Effector memory CD4-positive, alpha-beta T cell (primary cell): ENCODE measurements around the gene DHRS13.
A peak's percentile ranks its signal among the peaks of the same experiment; 100 is the strongest.

Source experiments
- DNase-seq, 3 donors: peaks; one replicate each; pipeline ENCODE4 v3.0.0-alpha.2; 2020
- H3K27ac ChIP-seq: 2 replicates; pipeline ENCODE4 v1.7.0; 2013; ENCODE audit warnings: mild to moderate bottlenecking, low read length, moderate library complexity; ENCODE audit not compliant: insufficient read depth, poor library complexity, severe bottlenecking
- H3K27me3 ChIP-seq: replicated peaks from 2 replicates; pipeline ENCODE4 v1.7.0; 2013; ENCODE audit warnings: mild to moderate bottlenecking, low read length; ENCODE audit not compliant: insufficient read depth, control insufficient read depth, poor library complexity, severe bottlenecking
- H3K36me3 ChIP-seq: 2 replicates; pipeline ENCODE4 v1.7.0; 2013; ENCODE audit warnings: mild to moderate bottlenecking, low read length, moderate library complexity; ENCODE audit not compliant: control insufficient read depth, insufficient read depth
- H3K4me1 ChIP-seq: 2 replicates; pipeline ENCODE4 v1.7.0; 2013; ENCODE audit warnings: low read length, mild to moderate bottlenecking; ENCODE audit not compliant: control insufficient read depth, insufficient read depth, poor library complexity, severe bottlenecking
- H3K4me3 ChIP-seq: 2 replicates; pipeline ENCODE4 v1.7.0; 2013; ENCODE audit warnings: low read length, low read depth, mild to moderate bottlenecking; ENCODE audit not compliant: insufficient read depth, poor library complexity, severe bottlenecking
- H3K9me3 ChIP-seq: 2 replicates; pipeline ENCODE4 v1.7.0; 2013; ENCODE audit warnings: mild to moderate bottlenecking, low read length, moderate library complexity; ENCODE audit not compliant: control insufficient read depth

Gene DHRS13

DNA sequence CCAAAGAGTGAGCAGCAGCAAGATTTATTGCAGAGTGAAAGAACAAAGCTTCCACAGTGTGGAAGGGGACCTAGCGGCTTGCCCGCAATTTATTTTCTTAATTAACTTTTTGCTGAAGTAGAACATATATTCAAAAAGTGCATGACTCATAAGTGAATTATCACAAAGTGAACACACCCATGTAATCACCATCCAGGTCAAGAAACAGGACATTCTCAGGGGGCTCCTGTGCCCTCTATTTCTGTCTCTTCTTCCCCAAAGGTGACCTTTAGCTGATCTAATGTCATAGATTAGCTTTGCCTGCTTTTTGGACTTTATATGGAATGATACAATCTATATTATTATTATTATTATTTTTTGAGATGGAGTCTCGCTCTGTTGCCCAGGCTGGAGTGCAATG lies 28.1 kb downstream of the DHRS13 start:
- Histone ChIP-seq H3K9me3 (no peaks in the 10 kb centered on the region), H3K4me3 (no peak overlapping the region), H3K36me3 (peaks cover 15% of the 10 kb centered on the region), H3K27ac (no peak overlapping the region), H3K4me1 (peaks cover 8% of the 10 kb centered on the region), H3K27me3 (no peaks in the 10 kb centered on the region)
- DNase-seq: no peak

DNA sequence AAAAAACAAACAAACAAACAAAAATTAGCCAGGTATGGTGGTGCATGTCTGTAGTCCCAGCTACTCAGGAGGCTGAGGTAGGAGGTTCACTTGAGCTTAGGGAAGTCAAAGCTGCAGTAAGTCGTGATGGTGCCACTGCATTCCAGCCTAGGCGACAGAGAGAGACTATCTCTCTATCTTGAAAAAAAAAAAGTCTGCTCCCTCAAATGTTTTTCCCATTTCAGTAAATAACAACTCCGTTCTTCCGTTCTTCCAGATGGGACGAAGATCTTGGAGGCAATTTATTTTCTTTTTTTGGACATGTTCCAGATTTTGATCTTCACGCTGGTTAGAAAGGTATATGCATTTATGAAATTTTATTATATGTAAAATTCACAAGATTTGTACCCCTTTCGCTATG lies 29.0 kb downstream of the DHRS13 start:
- Histone ChIP-seq H3K4me3 (no peak overlapping the region), H3K27ac (no peak overlapping the region), H3K9me3 (no peaks in the 10 kb centered on the region), H3K36me3 (peaks cover 5% of the 10 kb centered on the region), H3K4me1 (peaks cover 8% of the 10 kb centered on the region), H3K27me3 (no peaks in the 10 kb centered on the region)
- DNase-seq: no peak

DNA sequence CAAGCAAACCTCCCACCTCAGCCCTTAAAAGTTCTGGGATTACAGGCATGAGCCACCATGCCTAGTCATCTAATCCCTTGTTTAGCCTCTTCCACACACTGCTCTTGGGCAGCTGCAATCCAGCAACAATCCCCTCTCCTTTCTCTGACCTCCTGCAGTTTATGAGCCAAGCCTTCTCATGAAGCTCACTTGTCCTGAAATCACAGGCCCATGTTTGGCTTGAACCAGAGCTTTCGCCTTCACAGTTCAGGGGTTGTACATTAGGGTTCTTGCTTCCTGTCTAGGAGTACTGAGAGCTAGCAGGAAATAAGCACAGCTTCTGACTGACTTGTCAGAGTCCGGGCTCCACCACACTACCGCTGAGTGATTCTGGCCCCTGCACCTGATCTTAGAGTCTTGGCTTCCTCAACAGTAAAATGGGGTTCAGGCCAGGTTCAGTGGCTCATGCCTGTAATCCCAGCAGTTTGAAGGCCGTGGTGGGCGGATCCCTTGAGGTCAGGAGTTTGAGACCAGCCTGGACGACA lies 31.8 kb downstream of the DHRS13 start:
- Histone ChIP-seq H3K27me3 (no peaks in the 10 kb centered on the region), H3K9me3 (no peaks in the 10 kb centered on the region), H3K4me3 (no peak overlapping the region), H3K4me1 (peaks cover 8% of the 10 kb centered on the region), H3K27ac (peak overlapping the region; percentile 30), H3K36me3 (no peaks in the 10 kb centered on the region)
- DNase-seq: no peak

DNA sequence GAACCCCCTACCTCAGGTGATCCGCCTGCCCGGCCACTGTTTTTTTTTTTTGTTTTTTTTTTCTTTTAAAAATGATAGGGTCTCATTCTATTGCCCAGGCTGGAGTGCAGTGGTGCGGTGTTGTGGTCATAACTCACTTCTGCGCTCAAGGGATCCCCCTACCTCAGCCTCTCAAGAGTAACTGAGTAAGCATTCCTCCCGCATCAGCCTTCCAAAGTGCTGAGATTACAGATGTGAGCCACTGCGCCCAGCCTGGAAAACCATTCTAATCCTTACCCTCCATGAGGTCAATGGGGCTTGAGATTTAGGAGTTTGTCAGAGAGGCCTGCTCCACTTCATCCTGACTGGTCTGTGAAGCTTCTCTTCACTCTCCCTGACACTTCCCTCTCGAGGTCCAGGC lies 35.6 kb downstream of the DHRS13 start:
- H3K27ac ChIP-seq: no peak overlapping the region

DNA sequence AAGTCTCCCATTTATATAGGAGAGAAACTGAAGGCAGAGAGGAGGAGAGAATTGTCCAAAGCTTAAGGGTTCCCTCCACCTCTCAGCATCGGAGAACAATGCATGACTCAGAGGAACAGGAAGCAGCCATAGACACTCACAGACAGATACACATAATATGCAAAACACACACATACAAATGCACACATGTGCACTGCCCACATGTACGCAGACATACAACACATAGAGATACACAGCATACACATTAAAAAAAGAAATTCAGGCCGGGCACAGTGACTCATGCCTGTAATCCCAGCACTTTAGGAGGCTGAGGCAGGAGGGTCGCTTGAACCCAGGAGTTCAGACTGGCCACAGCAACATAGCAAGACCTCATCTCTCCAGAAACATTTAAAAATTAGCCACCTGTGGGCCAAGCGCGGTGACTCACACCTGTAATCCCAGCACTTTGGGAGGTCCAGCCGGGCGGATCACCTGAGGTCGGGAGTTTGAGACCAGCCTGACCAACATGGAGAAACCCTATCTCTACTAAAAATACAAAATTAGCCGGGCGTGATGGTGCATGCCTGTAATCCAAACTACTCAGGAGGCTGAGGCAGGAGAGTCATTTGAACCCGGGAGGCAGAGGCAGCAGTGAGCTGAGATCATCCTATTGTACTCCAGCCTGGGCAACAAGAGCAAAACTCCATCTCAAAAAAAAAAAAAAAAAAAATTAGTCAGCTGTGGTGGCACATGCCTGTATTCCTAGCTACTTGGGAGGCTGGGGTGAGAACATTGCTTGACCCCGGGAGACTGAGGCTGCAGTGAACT lies 36.7 kb downstream of the DHRS13 start:
- Histone ChIP-seq H3K9me3 (no peaks in the 10 kb centered on the region), H3K4me3 (no peak overlapping the region), H3K4me1 (peaks cover 4% of the 10 kb centered on the region), H3K27ac (no peak overlapping the region), H3K36me3 (no peaks in the 10 kb centered on the region), H3K27me3 (no peaks in the 10 kb centered on the region)
- DNase-seq: no peak

More for the DNA sequence above, 35.6 kb downstream of the DHRS13 start:
- no peak for DNase-seq
- Histone ChIP-seq H3K27me3 (no peaks in the 10 kb centered on the region), H3K9me3 (no peaks in the 10 kb centered on the region), H3K4me1 (peaks cover 8% of the 10 kb centered on the region), H3K4me3 (no peak overlapping the region), H3K36me3 (no peaks in the 10 kb centered on the region)

DNA sequence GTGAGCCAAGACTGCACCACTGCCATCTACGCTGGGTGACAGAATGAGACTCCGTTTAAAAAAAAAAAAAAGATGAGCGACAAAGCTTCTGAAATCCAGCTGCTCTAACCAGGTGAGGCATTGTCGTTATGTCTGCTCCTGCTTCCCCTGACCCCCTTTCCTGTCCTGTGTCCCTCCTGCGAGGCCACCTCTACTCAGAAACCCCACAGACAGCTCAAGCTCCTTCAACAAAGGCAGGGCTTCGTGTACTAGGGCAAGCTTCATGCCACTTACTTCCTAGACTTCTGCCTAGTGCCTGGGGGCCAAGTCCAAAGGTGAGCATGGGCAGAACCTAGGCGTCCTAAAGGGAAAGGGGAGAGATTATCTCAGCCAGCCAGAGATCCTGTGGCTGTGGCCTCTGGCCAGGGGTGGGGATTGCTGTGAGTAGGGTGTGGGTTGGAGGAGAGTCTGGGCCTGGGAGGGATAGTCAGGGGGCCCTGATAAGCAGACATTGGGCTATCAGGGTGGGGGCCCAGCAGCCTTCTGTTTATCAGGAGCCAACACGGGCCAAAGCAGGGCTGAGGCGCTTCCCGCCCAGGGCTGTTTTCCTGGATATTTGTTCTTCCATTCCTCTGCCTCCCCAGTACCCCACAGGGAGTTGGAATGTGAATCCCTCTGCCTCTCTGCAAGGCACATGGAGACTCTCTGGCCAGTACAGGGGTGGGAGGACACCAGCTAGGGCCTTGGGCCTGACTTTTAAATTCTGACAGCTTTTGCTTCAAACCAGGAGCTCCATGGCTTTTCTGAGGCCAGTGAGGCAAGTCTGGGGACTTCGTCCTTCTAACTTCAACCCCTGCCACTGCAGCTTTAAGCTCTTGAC lies 37.7 kb downstream of the DHRS13 start:
- no peak overlapping the region for H3K4me3 ChIP-seq
- H3K27me3 ChIP-seq: no peaks in the 10 kb centered on the region
- no peak overlapping the region for H3K27ac ChIP-seq
- DNase-seq: no peak
- no peaks in the 10 kb centered on the region for H3K4me1 ChIP-seq
- no peaks in the 10 kb centered on the region for H3K9me3 ChIP-seq
- peaks cover 5% of the 10 kb centered on the region for H3K36me3 ChIP-seq

DNA sequence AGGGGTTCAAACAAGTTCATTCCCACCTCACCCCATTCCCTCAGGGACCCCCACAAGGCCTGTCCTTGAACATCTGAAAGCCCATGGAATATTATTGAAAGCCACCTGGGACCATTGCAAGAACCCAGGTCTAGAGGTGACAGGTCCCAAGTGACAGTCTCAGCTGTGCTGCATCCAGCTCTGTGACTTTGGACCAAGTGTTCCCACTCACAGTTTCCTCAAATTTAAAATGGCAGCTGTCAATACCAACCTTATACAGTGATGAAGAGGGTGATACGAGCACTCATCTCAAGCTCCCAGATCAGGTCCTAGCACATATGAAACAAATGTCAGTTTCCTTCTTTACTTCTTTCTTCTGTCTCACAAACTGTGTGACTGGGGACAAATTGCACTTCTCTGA lies 38.9 kb downstream of the DHRS13 start:
- H3K27me3 ChIP-seq: no peaks in the 10 kb centered on the region
- no peak for DNase-seq
- H3K36me3 ChIP-seq: peaks cover 14% of the 10 kb centered on the region
- no peak overlapping the region for H3K27ac ChIP-seq
- H3K4me1 ChIP-seq: no peaks in the 10 kb centered on the region
- H3K9me3 ChIP-seq: no peaks in the 10 kb centered on the region
- H3K4me3 ChIP-seq: no peak overlapping the region

DNA sequence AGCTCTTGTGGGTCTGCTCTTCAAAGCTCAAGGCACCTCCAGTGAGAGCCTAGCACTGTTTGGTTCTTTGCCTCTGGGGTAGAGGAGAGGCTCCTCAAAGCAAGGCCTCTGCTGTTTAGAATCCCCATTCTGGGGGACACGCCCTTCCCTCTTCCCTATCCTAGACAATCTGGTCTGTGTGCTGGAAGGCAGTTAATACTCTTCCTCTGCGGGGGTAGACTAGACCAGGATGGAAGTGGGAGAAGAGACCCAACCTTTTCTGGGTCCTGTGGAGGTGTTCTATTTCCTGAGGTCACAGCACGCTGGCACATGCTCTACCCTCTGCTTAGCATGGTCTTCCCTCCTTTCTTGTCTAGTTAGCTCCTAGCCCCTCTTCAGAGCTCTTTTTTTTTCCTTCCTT lies 40.3 kb downstream of the DHRS13 start:
- Histone ChIP-seq H3K4me3 (no peak overlapping the region), H3K4me1 (no peaks in the 10 kb centered on the region), H3K27me3 (no peaks in the 10 kb centered on the region), H3K9me3 (no peaks in the 10 kb centered on the region), H3K27ac (no peak overlapping the region), H3K36me3 (peaks cover 27% of the 10 kb centered on the region)
- DNase-seq: no peak

DNA sequence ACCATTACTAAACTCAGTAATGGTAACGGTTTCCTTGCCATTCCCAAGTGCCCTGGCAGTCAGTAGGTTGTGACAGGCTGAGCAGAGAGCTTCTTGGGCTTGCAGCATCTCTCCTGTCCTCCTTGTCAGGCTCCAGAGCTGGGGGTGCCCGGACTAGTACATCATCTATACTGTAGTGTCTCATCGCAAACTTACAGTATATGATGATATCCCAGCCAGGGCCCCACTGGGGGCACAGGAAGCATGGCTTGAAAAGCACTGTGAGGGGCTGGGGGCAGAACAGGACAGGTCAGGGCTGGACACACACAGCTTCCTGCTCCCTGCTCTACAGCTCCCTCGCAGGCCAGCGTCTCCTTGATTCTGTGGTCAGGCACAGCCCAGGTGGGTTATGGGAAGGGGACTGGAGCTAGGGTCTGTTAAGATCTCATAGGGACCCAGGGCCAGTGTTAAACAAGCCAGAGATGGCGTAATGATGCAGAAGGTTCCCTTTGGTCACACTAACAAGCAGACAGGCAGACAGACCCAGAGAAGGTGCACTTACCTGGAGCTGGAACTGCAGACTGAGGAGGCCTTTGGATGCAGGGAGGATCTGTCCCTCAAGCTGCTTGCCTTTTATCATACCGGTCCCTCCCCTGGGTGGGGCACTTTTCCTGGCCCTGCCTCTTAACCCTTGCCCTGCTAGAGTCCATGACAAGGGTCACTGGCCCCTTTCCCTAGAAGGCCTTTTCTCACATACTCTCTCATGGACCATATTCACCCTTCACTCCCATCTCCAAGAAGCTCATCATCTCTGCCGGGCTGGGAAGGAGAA lies 41.3 kb downstream of the DHRS13 start:
- H3K9me3 ChIP-seq: no peaks in the 10 kb centered on the region
- no peaks in the 10 kb centered on the region for H3K27me3 ChIP-seq
- no peaks in the 10 kb centered on the region for H3K4me1 ChIP-seq
- H3K4me3 ChIP-seq: no peak overlapping the region
- no peak for DNase-seq
- no peak overlapping the region for H3K27ac ChIP-seq
- peaks cover 28% of the 10 kb centered on the region for H3K36me3 ChIP-seq
